SH-SY5Y (cell line): ENCODE measurements around the gene NATD1.

Experiments
- GATA2 ChIP-seq: IDR thresholded peaks from 2 replicates; pipeline ENCODE4 v1.6.1; 2011; ENCODE audit warnings: mild to moderate bottlenecking, low read depth, low read length
- GATA3 ChIP-seq: IDR thresholded peaks from 2 replicates; pipeline ENCODE4 v1.6.1; 2011; ENCODE audit warnings: low read depth, mild to moderate bottlenecking, low read length, moderate library complexity

DNA sequence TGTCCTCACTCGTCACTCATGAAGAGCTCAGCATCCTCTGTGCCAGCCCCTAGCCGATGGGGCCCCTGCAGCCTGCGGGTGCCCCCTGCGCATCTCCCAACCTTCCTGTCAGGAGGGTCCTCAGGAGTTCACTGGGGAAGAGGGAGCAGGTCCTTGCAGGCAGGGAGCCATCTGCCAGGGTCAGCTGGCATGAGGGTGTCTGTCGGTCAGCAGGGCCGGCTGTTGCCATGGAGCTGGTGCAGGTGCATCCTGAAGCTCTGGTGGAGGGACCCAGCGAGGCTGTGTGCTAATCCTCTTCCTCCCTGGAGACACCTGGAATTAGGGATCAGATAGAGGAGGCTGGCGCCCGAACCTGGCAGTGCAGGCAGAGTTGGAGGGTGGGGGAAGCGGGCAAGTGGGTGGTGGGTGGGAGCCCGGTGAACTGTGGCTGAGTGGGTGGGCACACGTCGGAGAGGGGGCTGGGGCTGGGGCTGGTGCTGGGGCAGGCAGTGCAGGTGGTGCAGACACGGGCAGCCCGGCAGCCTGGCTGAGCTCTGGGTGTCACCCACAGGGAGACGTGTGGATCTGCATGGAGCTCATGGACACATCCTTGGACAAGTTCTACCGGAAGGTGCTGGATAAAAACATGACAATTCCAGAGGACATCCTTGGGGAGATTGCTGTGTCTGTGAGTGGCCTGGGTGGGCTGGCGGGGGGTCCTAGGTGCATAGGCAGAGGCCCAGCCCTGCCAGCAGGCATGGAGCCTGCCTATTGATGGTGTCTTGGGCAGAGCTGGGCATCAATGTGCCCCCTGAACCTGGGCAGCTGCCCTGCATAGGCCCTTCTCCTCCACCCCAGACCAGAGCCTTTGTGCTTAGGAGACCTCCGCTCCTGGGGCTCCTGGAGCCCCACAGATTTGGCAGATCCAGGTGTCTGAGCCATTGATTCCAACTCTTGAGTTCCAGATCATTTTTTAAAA, 48.7 kb upstream of the NATD1 start:
- TF ChIP-seq GATA2 = no peak
- no peak for TF ChIP-seq GATA3
